IMR-90 (cell line): ENCODE measurements around the gene MEF2A. TPM values are rescaled to one million over a fixed set of nuclear protein-coding genes. Genes with fewer than 3 reads are reported as not detected.

ENCODE experiments used
- ATAC-seq: fragments of 200-7000 bp; cut with Tn5 transposase; 2 replicates; pipeline ENCODE4 v1.9.1; 2020; ENCODE audit warnings: low read depth, mild to moderate bottlenecking, moderate library complexity
- BruUV-seq: library from RNA; stranded (reverse); fragments of 400-500 nt; replicated peaks from 2 replicates; lab custom pipeline; 2021; lab: Mats Ljungman, UMichigan
- CTCF ChIA-PET: fragments of 300-600 bp; formaldehyde crosslinking; extraction: SDS; loops from one replicate; lab custom pipeline; 2021; ENCODE audit warnings: antibody characterized with exemption; lab: Yijun Ruan, JAX
- POLR2A ChIA-PET: fragments of 300-600 bp; sonication (Branson Sonifier 250); formaldehyde crosslinking; loops from one replicate; lab custom pipeline; 2022; ENCODE audit warnings: antibody characterized with exemption; ENCODE audit not compliant: unreplicated experiment; lab: Charles Lee
- DNase-seq: peaks from one replicate; pipeline ENCODE4 v3.0.0; 2013
- H2AFZ ChIP-seq: replicated peaks from 2 replicates; pipeline ENCODE3; 2013; ENCODE audit warnings: low read length, mild to moderate bottlenecking; ENCODE audit not compliant: poor library complexity
- H2AK5ac ChIP-seq: 2 replicates; pipeline ENCODE4 v1.6.1; 2013; ENCODE audit warnings: low read depth, low read length, inconsistent platforms
- H2AK9ac ChIP-seq: replicated peaks from 2 replicates; pipeline ENCODE3; 2013; ENCODE audit warnings: mild to moderate bottlenecking, low read depth, low read length, moderate library complexity; ENCODE audit not compliant: poor library complexity
- H2BK120ac ChIP-seq: 2 replicates; pipeline ENCODE4 v1.6.1; 2013; ENCODE audit warnings: low read depth, low read length, inconsistent platforms
- H2BK15ac ChIP-seq: 3 replicates; pipeline ENCODE4 v1.6.1; 2013; ENCODE audit warnings: low read depth, low read length, inconsistent platforms
- H2BK20ac ChIP-seq: 2 replicates; pipeline ENCODE4 v1.6.1; 2013; ENCODE audit warnings: low read depth, mild to moderate bottlenecking, inconsistent platforms, low read length, moderate library complexity
- H2BK5ac ChIP-seq: 2 replicates; pipeline ENCODE4 v1.6.1; 2013; ENCODE audit warnings: mild to moderate bottlenecking, low read depth, low read length, inconsistent platforms; ENCODE audit not compliant: poor library complexity, severe bottlenecking
- H3K14ac ChIP-seq: replicated peaks from 2 replicates; pipeline ENCODE4 v1.6.1; 2013; ENCODE audit warnings: low read depth, low read length, inconsistent platforms
- H3K18ac ChIP-seq: 2 replicates; pipeline ENCODE4 v1.6.1; 2013; ENCODE audit warnings: low read depth, low read length, control low read depth
- H3K23ac ChIP-seq: 2 replicates; pipeline ENCODE4 v1.6.1; 2013; ENCODE audit warnings: low read depth, low read length, inconsistent platforms
- H3K27ac ChIP-seq: 2 replicates; pipeline ENCODE4 v1.5.1; 2013; ENCODE audit warnings: mild to moderate bottlenecking, control low read depth, low read length; ENCODE audit not compliant: insufficient read depth
- H3K27me3 ChIP-seq: 2 replicates; pipeline ENCODE4 v1.6.1; 2013; ENCODE audit warnings: low read length; ENCODE audit not compliant: control insufficient read depth, insufficient read depth
- H3K36me3 ChIP-seq: 2 replicates; pipeline ENCODE4 v1.6.1; 2013; ENCODE audit warnings: low read length, mixed read lengths; ENCODE audit not compliant: control insufficient read depth, insufficient read depth
- H3K4ac ChIP-seq: 2 replicates; pipeline ENCODE4 v1.6.1; 2013; ENCODE audit warnings: low read depth, low read length, inconsistent platforms
- H3K4me1 ChIP-seq: 2 replicates; pipeline ENCODE4 v1.6.1; 2013; ENCODE audit warnings: low read length, mixed read lengths; ENCODE audit not compliant: control insufficient read depth, insufficient read depth
- H3K4me2 ChIP-seq: 2 replicates; pipeline ENCODE4 v1.6.1; 2013; ENCODE audit warnings: low read depth, mild to moderate bottlenecking, control low read depth, low read length, moderate library complexity
- H3K4me3 ChIP-seq: 2 replicates; pipeline ENCODE4 v1.5.1; 2013; ENCODE audit warnings: low read depth, mild to moderate bottlenecking, control low read depth, low read length, moderate library complexity; ENCODE audit not compliant: insufficient read depth
- H3K56ac ChIP-seq: 2 replicates; pipeline ENCODE4 v1.6.1; 2013; ENCODE audit warnings: low read length, inconsistent platforms; ENCODE audit not compliant: insufficient read depth; ENCODE audit errors: extremely low read depth
- H3K79me1 ChIP-seq, 2 experiments: 2 replicates each; pipeline ENCODE4 v1.6.1; 2013; ENCODE audit warnings: low read length in 2 of 2, inconsistent platforms in 1 of 2, low read depth in 1 of 2
- H3K9ac ChIP-seq: 2 replicates; pipeline ENCODE4 v1.6.1; 2013; ENCODE audit warnings: low read depth, low read length, control low read depth
- H3K9me1 ChIP-seq: 2 replicates; pipeline ENCODE4 v1.6.1; 2013; ENCODE audit warnings: low read length, inconsistent platforms; ENCODE audit not compliant: insufficient read depth
- H3K9me3 ChIP-seq: 2 replicates; pipeline ENCODE4 v1.6.1; 2013; ENCODE audit warnings: low read length; ENCODE audit not compliant: control insufficient read depth, insufficient read depth
- H4K20me1 ChIP-seq: 2 replicates; pipeline ENCODE4 v1.6.1; 2013; ENCODE audit warnings: low read length, inconsistent platforms; ENCODE audit not compliant: insufficient read depth
- H4K5ac ChIP-seq: 2 replicates; pipeline ENCODE4 v1.6.1; 2013; ENCODE audit warnings: mild to moderate bottlenecking, low read depth, low read length, control low read depth
- H4K8ac ChIP-seq, 2 experiments: 2 replicates each; pipeline ENCODE4 v1.6.1; 2013; ENCODE audit warnings: low read depth in 2 of 2, low read length in 2 of 2, control low read depth in 1 of 2, inconsistent platforms in 1 of 2
- H4K91ac ChIP-seq: 2 replicates; pipeline ENCODE4 v1.6.1; 2013; ENCODE audit warnings: low read depth, low read length, inconsistent platforms; ENCODE audit not compliant: insufficient read depth
- BHLHE40 ChIP-seq: fragments of 150-350 bp; IDR thresholded peaks from 2 replicates; pipeline ENCODE4 v1.6.1; 2016; ENCODE audit warnings: mild to moderate bottlenecking, low read depth, low read length
- CHD1 ChIP-seq: IDR thresholded peaks from 2 replicates; pipeline ENCODE4 v1.6.1; 2012; ENCODE audit warnings: low read depth, low read length, improper control_type of control experiment
- FOS ChIP-seq: fragments of 150-350 bp; IDR thresholded peaks from 2 replicates; pipeline ENCODE4 v1.6.1; 2016; ENCODE audit warnings: low read depth, low read length
- MAFK ChIP-seq: IDR thresholded peaks from 2 replicates; pipeline ENCODE4 v1.6.1; 2012; ENCODE audit warnings: low read depth, low read length, improper control_type of control experiment
- MXI1 ChIP-seq: IDR thresholded peaks from 2 replicates; pipeline ENCODE4 v1.6.1; 2012; ENCODE audit warnings: low read depth, mild to moderate bottlenecking, low read length, moderate library complexity, borderline replicate concordance
- NFE2L2 ChIP-seq: fragments of 150-350 bp; IDR thresholded peaks from 2 replicates; pipeline ENCODE4 v1.6.1; 2016; ENCODE audit warnings: low read depth, mild to moderate bottlenecking, low read length
- RCOR1 ChIP-seq: IDR thresholded peaks from 2 replicates; pipeline ENCODE4 v1.6.1; 2012; ENCODE audit warnings: mild to moderate bottlenecking, low read length, improper control_type of control experiment; ENCODE audit not compliant: insufficient replicate concordance
- RFX5 ChIP-seq: IDR thresholded peaks from 2 replicates; pipeline ENCODE4 v1.8.0; 2012; ENCODE audit warnings: low read depth, mild to moderate bottlenecking, low read length, moderate library complexity
- SMC3 ChIP-seq: fragments of 150-350 bp; IDR thresholded peaks from 2 replicates; pipeline ENCODE4 v1.6.1; 2016; ENCODE audit warnings: low read depth, mild to moderate bottlenecking, antibody characterized with exemption, low read length, moderate library complexity
- WGBS, 2 experiments: methylation state at CpG; one replicate each; pipeline versions ENCODE4 v1.1.5 to v1.1.7; 2013; ENCODE audit warnings: missing lambda C conversion rate in 2 of 2; ENCODE audit not compliant: insufficient read length in 1 of 2; ENCODE audit errors: extremely low coverage in 2 of 2; 5-methylcytosine and 5-hydroxymethylcytosine counted together
- dilution Hi-C: fragments of 300-500 bp; cut with HindIII; formaldehyde crosslinking; loops from one replicate; pipeline ENCODE4 v1.14.3; 2018; ENCODE audit warnings: low sequenced_read_pairs; ENCODE audit not compliant: unreplicated experiment
- in situ Hi-C: fragments of 300-500 bp; cut with MboI; formaldehyde crosslinking; loops from 3 replicates; pipeline ENCODE4 v1.14.3; 2019; ENCODE audit warnings: low sequenced_read_pairs, inconsistent platforms, mixed read lengths
- intact Hi-C: fragments of 100-400 bp; cut with micrococcal nuclease; formaldehyde crosslinking; loops from 2 replicates; pipeline ENCODE4 v1.10.0; 2022
- polyA plus RNA-seq, 3 experiments: library from polyadenylated mRNA; depleted of rRNA; stranded (reverse); fragments of >200 nt; gene quantifications; 2 replicates each; pipeline ENCODE4 v1.2.3, GENCODE V29; 2012; ENCODE audit warnings: low replicate concordance in 1 of 3
- total RNA-seq: library from RNA; depleted of rRNA; stranded (reverse); fragments of >200 nt; gene quantifications from 2 replicates; pipeline ENCODE4 v1.2.3, GENCODE V29; 2012
- TF ChIP-seq, protein P1 (sequence below): fragments of 150-350 bp; IDR thresholded peaks from 2 replicates; pipeline ENCODE4 v1.6.1; 2016; ENCODE audit warnings: low read depth, mild to moderate bottlenecking, low read length, moderate library complexity, borderline replicate concordance
- TF ChIP-seq, protein P2 (sequence below): conservative IDR thresholded peaks from 2 replicates; pipeline ENCODE4 v1.5.1; 2012; ENCODE audit warnings: mild to moderate bottlenecking, low read depth, low read length, improper control_type of control experiment

MEF2A gene
- total and polyA plus RNA-seq, 2 of the 4 experiments (the other 2 are of a cell fraction): 16.1 to 16.7 TPM

DNA sequence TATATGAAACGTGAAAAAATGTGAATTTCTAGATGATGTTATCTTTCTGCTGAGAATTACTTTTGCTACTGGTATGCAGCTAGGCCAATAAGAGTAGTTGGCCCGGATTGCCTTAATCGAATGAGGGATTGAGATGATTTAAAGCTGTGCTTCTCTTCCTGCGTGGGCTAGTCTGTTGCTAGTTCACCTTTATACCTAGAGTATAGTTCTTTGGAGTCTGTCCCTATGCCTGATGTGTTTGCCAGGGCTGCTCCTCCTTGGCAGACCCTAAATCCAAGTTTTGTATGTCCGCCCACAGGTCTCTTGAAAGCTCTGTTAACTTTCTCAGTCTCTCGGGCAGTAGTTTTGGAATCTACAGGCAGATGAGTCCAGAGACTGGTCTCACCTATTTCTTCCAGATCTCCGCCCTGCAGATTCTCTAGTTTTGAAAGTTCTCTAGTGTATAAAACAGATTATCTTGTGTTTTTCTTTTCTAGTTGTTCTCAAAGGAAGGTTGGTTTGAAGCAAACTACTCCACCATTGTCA is 64.9 kb downstream of the MEF2A start:
- Histone ChIP-seq H3K4me2 (no peak overlapping the region), H4K5ac (no peak overlapping the region), H2AK9ac (no peak overlapping the region), H4K91ac (no peak overlapping the region), H4K20me1 (peaks cover 5% of the 10 kb centered on the region; the same call in 1 of the 2 replicates), H3K9ac (no peak overlapping the region), H2BK20ac (no peak overlapping the region), H3K9me3 (no peaks in the 10 kb centered on the region), H3K36me3 (0 out of 2 replicates have a peak, but pooled peaks cover 1% of the 10 kb centered on the region), H3K56ac (no peak overlapping the region), H3K27ac (no peak overlapping the region), H2BK15ac (no peak overlapping the region), H3K18ac (no peak overlapping the region), H4K8ac (no peak overlapping the region), H3K4ac (no peak overlapping the region), H2BK120ac (no peak overlapping the region), H3K4me1 (peaks cover 3% of the 10 kb centered on the region; the same call in 1 of the 2 replicates), H3K14ac (no peak overlapping the region), H2BK5ac (no peak overlapping the region), H2AFZ (no peak overlapping the region), H3K9me1 (no peaks in the 10 kb centered on the region), H3K23ac (no peak overlapping the region), H2AK5ac (no peak overlapping the region), H3K79me1 (peaks cover 15 to 27% of the 10 kb centered on the region in 2 experiments), H3K27me3 (no peaks in the 10 kb centered on the region), H3K4me3 (no peak overlapping the region)
- ATAC-seq: no peak
- POLR2A ChIA-PET: no interaction called here
- no peak for DNase-seq
- TF ChIP-seq MAFK (no peak), FOS (no peak), BHLHE40 (no peak), NFE2L2 (no peak), CHD1 (no peak), SMC3 (no peak), RCOR1 (no peak), RFX5 (no peak), MXI1 (no peak)
- TF ChIP-seq, protein P1, sequence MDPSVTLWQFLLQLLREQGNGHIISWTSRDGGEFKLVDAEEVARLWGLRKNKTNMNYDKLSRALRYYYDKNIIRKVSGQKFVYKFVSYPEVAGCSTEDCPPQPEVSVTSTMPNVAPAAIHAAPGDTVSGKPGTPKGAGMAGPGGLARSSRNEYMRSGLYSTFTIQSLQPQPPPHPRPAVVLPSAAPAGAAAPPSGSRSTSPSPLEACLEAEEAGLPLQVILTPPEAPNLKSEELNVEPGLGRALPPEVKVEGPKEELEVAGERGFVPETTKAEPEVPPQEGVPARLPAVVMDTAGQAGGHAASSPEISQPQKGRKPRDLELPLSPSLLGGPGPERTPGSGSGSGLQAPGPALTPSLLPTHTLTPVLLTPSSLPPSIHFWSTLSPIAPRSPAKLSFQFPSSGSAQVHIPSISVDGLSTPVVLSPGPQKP: no peak
- TF ChIP-seq, protein P2, sequence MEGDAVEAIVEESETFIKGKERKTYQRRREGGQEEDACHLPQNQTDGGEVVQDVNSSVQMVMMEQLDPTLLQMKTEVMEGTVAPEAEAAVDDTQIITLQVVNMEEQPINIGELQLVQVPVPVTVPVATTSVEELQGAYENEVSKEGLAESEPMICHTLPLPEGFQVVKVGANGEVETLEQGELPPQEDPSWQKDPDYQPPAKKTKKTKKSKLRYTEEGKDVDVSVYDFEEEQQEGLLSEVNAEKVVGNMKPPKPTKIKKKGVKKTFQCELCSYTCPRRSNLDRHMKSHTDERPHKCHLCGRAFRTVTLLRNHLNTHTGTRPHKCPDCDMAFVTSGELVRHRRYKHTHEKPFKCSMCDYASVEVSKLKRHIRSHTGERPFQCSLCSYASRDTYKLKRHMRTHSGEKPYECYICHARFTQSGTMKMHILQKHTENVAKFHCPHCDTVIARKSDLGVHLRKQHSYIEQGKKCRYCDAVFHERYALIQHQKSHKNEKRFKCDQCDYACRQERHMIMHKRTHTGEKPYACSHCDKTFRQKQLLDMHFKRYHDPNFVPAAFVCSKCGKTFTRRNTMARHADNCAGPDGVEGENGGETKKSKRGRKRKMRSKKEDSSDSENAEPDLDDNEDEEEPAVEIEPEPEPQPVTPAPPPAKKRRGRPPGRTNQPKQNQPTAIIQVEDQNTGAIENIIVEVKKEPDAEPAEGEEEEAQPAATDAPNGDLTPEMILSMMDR: no peak
- in situ Hi-C loops (no loop called here), intact Hi-C loops (loop anchor here (10.0 kb wide), 1 partner anchor 56 kb away; no protein-coding TSS in a partner anchor), dilution Hi-C loops (no loop called here)
- whole genome bisulfite sequencing, 2 experiments: 100% methylated on average over 1 of the region's 7 CpGs; no CpG with 5 or more reads in 1 of the 2 experiments
- CTCF ChIA-PET: no interaction called here
- BruUV-seq: no TSS peak
